ENCODE results near the gene ALKAL2.

The ALKAL2 gene

DNA sequence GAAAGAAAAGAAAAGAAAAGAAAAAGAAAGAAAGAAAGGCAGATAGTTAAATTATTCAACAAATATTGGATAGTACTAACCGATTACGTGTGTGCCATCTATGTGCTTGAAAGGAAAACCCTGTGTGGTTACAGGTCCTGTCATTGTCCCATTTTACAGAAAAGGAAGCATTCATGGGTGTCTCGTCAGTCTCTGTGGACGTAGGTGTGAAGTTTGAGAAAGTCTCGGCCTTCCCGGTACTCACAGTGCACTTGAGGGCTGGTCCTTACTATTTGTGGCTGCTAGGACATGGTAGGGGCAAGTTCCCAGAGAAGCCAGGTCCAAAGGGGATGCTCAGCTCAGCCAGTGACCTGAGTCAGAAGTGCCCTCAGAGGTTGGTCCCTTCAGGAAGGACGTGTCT is 43.3 kb downstream of the ALKAL2 start:
- DNase-seq (ENCODE audit: low read depth) = no peak

DNA sequence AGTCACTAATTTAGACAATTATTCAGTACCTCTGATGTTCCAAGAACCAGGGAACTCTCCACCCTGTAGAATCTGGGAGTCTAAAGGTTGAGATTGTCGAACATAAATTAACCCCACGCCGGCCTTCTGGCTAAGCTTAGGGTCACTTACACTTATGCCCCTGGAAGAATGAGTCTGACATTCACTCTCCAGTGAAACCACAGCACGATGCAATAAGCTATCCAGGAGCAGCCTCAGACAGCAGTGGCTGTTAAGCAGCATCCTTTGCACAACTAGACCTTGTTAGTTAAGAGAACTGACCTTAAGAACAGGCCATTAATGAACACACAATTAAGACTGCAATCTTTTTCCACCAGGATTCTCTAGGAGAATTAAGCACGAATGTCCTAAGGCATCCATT is 49.0 kb downstream of the ALKAL2 start:
- DNase-seq (ENCODE audit: low read depth) = no peak

- no peak for DNase-seq (ENCODE audit: low read depth)
Measured at GRCh38 chr2:238431-238830, 49.5 kb downstream of the ALKAL2 start.

DNA sequence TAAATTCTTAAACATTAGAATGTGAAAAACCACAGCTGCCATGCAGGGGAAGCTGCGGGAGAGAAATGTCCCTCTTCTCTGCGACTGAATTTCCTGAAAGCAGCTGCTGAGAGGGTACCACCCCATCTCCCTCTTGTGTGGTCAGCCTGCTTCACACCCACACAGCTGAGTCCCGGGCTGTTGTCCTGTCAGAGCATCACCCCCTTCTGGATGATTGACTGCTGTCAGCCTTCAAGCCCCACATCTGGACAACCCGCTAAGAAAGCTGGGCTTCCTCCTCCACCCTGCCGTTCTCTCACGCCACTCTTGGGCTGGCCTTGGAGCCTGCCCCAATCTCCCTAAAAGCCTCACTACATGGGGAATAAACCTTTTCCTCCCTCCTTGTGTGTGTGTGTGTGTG is 50.0 kb downstream of the ALKAL2 start:
- DNase-seq (ENCODE audit: low read depth) = no peak

DNA sequence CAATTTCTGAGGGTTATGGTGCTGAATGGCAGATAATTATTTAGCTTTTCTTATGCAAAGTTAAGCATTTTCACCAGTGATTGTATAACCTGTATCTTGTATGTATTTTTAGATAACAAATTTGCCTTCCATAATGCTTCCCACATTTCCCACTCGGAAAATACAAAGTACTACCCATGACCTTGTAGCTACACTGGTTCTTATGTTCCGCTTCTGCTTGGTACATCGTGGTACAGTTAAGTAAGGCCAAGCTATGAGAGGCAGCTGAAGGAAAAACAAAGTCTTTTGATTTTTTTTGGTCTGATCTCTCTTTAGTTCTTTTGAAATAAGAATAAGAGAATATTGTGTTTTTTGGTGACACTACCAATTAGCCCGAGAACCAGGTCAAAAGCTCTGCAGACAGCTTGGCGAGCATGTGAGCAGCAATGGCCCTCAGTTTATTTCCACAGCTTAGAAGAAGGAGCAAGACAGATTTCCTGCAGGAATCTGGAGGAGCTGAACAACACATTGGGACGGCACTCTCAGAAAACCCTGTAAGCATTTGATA is 50.8 kb downstream of the ALKAL2 start:
- DNase-seq (ENCODE audit: low read depth) = no peak

GRCh38 chr2:234421-234820 is 53.5 kb downstream of the ALKAL2 start:
- DNase-seq (ENCODE audit: low read depth) = no peak

DNA sequence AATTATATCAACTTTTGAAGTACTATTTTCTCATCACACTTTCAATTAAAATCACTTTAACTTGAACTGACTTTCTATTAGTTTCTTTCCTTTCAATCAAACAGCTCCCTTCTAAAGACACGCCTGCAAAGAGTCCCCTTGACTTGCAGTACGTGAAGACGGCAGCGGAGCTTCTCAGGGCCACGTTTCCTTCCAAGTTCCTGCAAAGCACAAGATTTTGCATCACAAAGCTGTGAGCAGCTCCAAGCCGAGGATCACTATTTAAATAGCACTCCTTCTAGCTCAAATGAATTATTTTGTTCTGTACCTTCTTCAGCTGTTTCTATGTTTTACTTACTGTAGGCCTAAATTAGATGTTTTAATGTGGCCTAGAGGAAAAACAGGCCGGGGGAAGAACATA is 54.9 kb downstream of the ALKAL2 start:
- DNase-seq (ENCODE audit: low read depth) = no peak

- no peak for DNase-seq (ENCODE audit: low read depth)
Measured at GRCh38 chr2:231521-232185, 56.2 kb downstream of the ALKAL2 start.

Measured in stimulated activated CD8-positive, alpha-beta memory T cell treated with anti-CD3 and anti-CD28 coated beads, Interleukin-15, amount 100 ng/mL, for 1 hour (primary cell).